Smooth muscle cell (in vitro differentiated cells): ENCODE measurements around the gene MYO1F. TPM values are rescaled to one million over a fixed set of nuclear protein-coding genes. Genes with fewer than 3 reads are reported as not detected.

Experiments
- DNase-seq: peaks from one replicate; lab custom pipeline; 2025; ENCODE audit not compliant: unreplicated experiment; lab: John Stamatoyannopoulos, UW
- H2AFZ ChIP-seq: fragments of 200-600 bp; sonication (generic); 2 replicates; pipeline ENCODE4 v1.6.0; 2016; ENCODE audit warnings: antibody characterized with exemption, low read depth, mild to moderate bottlenecking
- H3F3A ChIP-seq: fragments of 200-600 bp; sonication (generic); 2 replicates; pipeline ENCODE4 v1.6.0; 2017; ENCODE audit warnings: antibody characterized with exemption, low read depth
- H3K27ac ChIP-seq: fragments of 200-600 bp; sonication (generic); 2 replicates; pipeline ENCODE4 v1.5.1; 2016; ENCODE audit warnings: low read depth, mild to moderate bottlenecking
- H3K27me3 ChIP-seq: fragments of 200-600 bp; sonication (generic); 2 replicates; pipeline ENCODE4 v1.6.1; 2016; ENCODE audit warnings: low read depth, mild to moderate bottlenecking
- H3K36me3 ChIP-seq: fragments of 200-600 bp; sonication (generic); 2 replicates; pipeline ENCODE4 v1.5.1; 2016; ENCODE audit warnings: low read depth
- H3K4me1 ChIP-seq: fragments of 200-600 bp; sonication (generic); 2 replicates; pipeline ENCODE4 v1.5.1; 2016; ENCODE audit warnings: low read depth
- H3K4me2 ChIP-seq: fragments of 200-600 bp; sonication (generic); 2 replicates; pipeline ENCODE4 v1.6.0; 2016; ENCODE audit warnings: mild to moderate bottlenecking
- H3K4me3 ChIP-seq: fragments of 200-600 bp; sonication (generic); 2 replicates; pipeline ENCODE4 v1.5.1; 2016; ENCODE audit warnings: mild to moderate bottlenecking
- H3K79me2 ChIP-seq: fragments of 200-600 bp; sonication (generic); 2 replicates; pipeline ENCODE4 v1.6.0; 2016; ENCODE audit warnings: low read depth, mild to moderate bottlenecking
- H3K9ac ChIP-seq: fragments of 200-600 bp; sonication (generic); 2 replicates; pipeline ENCODE4 v1.6.0; 2016; ENCODE audit warnings: low read depth
- H3K9me3 ChIP-seq: fragments of 200-600 bp; sonication (generic); replicated peaks from 2 replicates; pipeline ENCODE4 v1.5.1; 2016; ENCODE audit warnings: low read depth
- H4K20me1 ChIP-seq: fragments of 200-600 bp; sonication (generic); 2 replicates; pipeline ENCODE4 v1.6.0; 2016; ENCODE audit warnings: low read depth
- WGBS: methylation state at CpG from one replicate; pipeline ENCODE4 v1.1.7; 2016; ENCODE audit warnings: low lambda C conversion rate; 5-methylcytosine and 5-hydroxymethylcytosine counted together
- polyA plus RNA-seq: library from polyadenylated mRNA; unstranded; fragments of >200 nt; fragmentation: Nextera tagmentation; extraction: Ambion mirVana; gene quantifications from 2 replicates; pipeline ENCODE4 v1.2.1, GENCODE V29; 2016
- total RNA-seq: library from RNA; depleted of rRNA; stranded (reverse); fragments of >200 nt; gene quantifications from 2 replicates; pipeline ENCODE4 v1.2.3, GENCODE V29; 2014
- TF ChIP-seq, protein P1 (sequence below): fragments of 200-600 bp; sonication (generic); IDR thresholded peaks from 2 replicates; pipeline ENCODE4 v1.5.1; 2017; ENCODE audit warnings: borderline replicate concordance, mild to moderate bottlenecking, antibody characterized with exemption; ENCODE audit not compliant: insufficient read depth, poor library complexity, severe bottlenecking

The MYO1F gene
- total and polyA plus RNA-seq, 2 experiments from 2014 or later = 1.4 TPM; not detected in 1

DNA sequence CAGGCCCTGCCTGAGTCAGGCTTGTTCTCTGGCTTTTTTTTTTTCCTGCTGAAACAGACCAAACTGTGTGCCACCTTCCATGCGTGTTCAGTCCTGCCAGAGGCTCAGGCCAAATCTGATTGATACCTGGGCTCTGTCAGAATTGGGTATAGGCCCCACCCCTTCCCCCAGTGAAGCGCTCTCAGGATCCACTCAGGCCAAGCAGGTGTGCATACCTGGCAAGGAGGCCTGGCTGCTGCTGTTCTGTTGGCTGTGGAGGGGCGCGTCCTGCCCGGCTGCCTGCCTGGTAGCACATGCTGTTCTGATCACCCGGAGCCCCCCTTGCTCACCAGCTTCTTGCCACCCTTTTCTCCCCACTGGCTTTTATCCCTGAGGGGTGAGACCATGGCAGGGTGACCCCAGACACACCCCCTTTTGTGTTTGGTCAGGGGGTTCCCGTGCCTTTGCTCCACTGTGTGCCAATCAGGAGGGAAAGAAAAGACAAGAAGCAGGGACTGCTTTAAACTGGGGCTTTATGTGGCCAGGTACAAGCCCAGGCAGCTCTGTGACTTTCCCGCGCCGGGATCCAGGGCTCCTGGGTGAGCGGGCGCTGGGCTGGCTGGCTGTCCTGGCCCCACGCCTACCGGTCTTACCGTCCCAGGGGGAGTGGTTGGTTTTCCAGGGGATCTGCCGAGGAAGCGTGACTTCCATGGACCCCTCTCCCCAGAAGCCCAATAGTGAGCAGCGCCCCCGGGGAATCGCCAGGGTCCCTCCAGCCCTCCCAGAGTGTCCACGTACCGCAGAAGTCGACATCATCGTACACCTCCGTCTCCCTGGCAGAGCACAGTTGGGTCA is 87.5 kb downstream of the MYO1F start:
- H3K4me1 ChIP-seq = peaks cover 22% of the 10 kb centered on the region
- H2AFZ ChIP-seq = no peak overlapping the region
- no peaks in the 10 kb centered on the region for H3K27me3 ChIP-seq
- peaks cover 44% of the 10 kb centered on the region for H4K20me1 ChIP-seq
- TF ChIP-seq, protein P1, sequence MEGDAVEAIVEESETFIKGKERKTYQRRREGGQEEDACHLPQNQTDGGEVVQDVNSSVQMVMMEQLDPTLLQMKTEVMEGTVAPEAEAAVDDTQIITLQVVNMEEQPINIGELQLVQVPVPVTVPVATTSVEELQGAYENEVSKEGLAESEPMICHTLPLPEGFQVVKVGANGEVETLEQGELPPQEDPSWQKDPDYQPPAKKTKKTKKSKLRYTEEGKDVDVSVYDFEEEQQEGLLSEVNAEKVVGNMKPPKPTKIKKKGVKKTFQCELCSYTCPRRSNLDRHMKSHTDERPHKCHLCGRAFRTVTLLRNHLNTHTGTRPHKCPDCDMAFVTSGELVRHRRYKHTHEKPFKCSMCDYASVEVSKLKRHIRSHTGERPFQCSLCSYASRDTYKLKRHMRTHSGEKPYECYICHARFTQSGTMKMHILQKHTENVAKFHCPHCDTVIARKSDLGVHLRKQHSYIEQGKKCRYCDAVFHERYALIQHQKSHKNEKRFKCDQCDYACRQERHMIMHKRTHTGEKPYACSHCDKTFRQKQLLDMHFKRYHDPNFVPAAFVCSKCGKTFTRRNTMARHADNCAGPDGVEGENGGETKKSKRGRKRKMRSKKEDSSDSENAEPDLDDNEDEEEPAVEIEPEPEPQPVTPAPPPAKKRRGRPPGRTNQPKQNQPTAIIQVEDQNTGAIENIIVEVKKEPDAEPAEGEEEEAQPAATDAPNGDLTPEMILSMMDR = no peak
- no peak overlapping the region for H3K4me2 ChIP-seq
- DNase-seq = no peak
- H3K27ac ChIP-seq = no peak overlapping the region
- no peak overlapping the region for H3K9ac ChIP-seq
- no peaks in the 10 kb centered on the region for H3F3A ChIP-seq
- H3K4me3 ChIP-seq = no peak overlapping the region
- no peaks in the 10 kb centered on the region for H3K9me3 ChIP-seq
- 90% methylated on average over 18 of the region's 25 CpGs for WGBS
- no peaks in the 10 kb centered on the region for H3K79me2 ChIP-seq
- no peaks in the 10 kb centered on the region for H3K36me3 ChIP-seq

DNA sequence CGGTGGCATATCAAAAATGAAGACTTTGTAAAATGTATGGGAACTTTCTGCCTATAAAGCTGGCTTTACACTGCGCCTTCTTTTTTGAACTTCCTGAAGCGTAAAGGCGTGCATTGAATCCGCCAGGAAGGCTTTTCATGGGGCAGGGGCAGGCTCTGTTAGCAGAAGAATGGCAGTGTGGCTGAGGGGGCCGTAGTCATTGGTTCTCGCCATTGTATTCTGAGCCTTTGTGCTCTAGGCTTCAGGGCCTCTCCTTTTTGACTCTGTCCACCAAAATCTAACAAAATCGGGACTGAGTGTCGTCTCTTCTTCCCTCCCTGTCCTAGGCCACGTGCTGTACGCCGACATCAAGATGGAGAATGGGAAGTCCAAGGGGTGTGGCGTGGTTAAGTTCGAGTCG is 88.9 kb downstream of the MYO1F start:
- no peaks in the 10 kb centered on the region for H3K9me3 ChIP-seq
- no peak overlapping the region for H3K27ac ChIP-seq
- peaks cover 7% of the 10 kb centered on the region for H3K79me2 ChIP-seq
- no peak overlapping the region for H3K9ac ChIP-seq
- H3F3A ChIP-seq = no peaks in the 10 kb centered on the region
- no peaks in the 10 kb centered on the region for H3K27me3 ChIP-seq
- no peak for DNase-seq
- H2AFZ ChIP-seq = no peak overlapping the region
- 88% methylated on average over 15 of the region's 15 CpGs for WGBS
- no peak overlapping the region for H3K4me3 ChIP-seq
- peaks cover 58% of the 10 kb centered on the region for H4K20me1 ChIP-seq
- H3K4me1 ChIP-seq = peaks cover 22% of the 10 kb centered on the region
- H3K4me2 ChIP-seq = no peak overlapping the region
- no peaks in the 10 kb centered on the region for H3K36me3 ChIP-seq
- TF ChIP-seq, protein P1 = no peak

DNA sequence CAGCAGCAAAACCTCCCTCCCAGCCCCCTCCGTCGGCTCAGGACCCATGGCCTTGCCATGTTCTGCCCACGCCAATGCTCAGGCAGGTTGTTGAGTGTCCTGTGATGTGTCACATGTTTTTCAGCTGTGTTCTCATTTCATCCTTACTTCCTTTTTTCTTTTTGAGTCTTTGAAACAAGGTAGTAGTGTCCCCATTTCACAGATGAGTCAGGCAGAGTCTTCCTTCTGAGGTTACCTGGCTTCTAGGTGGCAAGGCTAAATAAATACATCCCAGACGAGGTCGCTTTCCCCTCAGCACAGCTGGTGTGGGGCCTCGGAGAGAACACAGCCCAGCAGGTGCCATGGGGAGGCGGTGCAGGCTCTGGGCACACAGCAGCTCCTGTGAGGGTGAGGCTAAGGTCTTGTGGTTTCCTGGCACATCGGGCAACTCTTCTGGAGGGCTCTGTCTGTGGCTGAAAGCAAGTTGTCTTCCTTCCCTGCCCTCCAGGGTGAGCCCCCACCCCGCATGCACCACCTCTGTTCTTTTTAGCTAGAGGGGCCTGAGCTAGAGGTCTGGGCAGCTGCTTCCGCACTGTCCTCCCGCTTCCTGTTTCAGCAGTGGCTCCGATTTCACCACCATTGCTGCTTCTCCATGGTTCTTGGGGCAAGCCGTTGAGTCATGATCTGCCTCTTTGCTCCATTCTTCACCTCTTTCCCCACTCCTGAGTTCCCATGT is 89.9 kb downstream of the MYO1F start:
- no peaks in the 10 kb centered on the region for H3K36me3 ChIP-seq
- TF ChIP-seq, protein P1 = no peak
- no peak overlapping the region for H3K4me3 ChIP-seq
- H3K4me2 ChIP-seq = no peak overlapping the region
- peaks cover 22% of the 10 kb centered on the region for H3K4me1 ChIP-seq
- H2AFZ ChIP-seq = no peak overlapping the region
- H3K9me3 ChIP-seq = no peaks in the 10 kb centered on the region
- DNase-seq = no peak
- H3K27ac ChIP-seq = no peak overlapping the region
- no peaks in the 10 kb centered on the region for H3K27me3 ChIP-seq
- no peak overlapping the region for H3K9ac ChIP-seq
- H4K20me1 ChIP-seq = peaks cover 68% of the 10 kb centered on the region
- peaks cover 9% of the 10 kb centered on the region for H3K79me2 ChIP-seq
- WGBS = 95% methylated on average over 13 of the region's 13 CpGs
- H3F3A ChIP-seq = no peaks in the 10 kb centered on the region
